T-helper 22 cell (primary cell): ENCODE results near the gene RAB17.

Experiments
- DNase-seq: peaks from one replicate; pipeline ENCODE4 v3.0.0-alpha.2; 2020; ENCODE audit warnings: low read depth

Gene RAB17

GRCh38 chr2:237590272-237591140 lies at the start of gene RAB17:
Gene RAB17 (minus strand): TSS chr2:237590734. CDS start chr2:237586154, 4,580 bp downstream.
- no peak for DNase-seq

- DNase-seq: no peak
These were observed 49.3 kb upstream of the RAB17 start for GRCh38 chr2:237639836-237640220.

- no peak for DNase-seq
These were observed 48.7 kb upstream of the RAB17 start for GRCh38 chr2:237639052-237639835.

- no peak for DNase-seq
These were observed 47.6 kb upstream of the RAB17 start for GRCh38 chr2:237638176-237638575.

- DNase-seq: no peak
These were observed 47.0 kb upstream of the RAB17 start for GRCh38 chr2:237637429-237638135.

GRCh38 chr2:237636578-237636977 lies 46.0 kb upstream of the RAB17 start:
- DNase-seq: no peak

- no peak for DNase-seq
These were observed 42.6 kb upstream of the RAB17 start for GRCh38 chr2:237633061-237633561.

GRCh38 chr2:237631801-237632585 lies 41.5 kb upstream of the RAB17 start:
- no peak for DNase-seq

GRCh38 chr2:237631007-237631785 lies 40.7 kb upstream of the RAB17 start:
- no peak for DNase-seq

- DNase-seq: no peak
These were observed 39.9 kb upstream of the RAB17 start for GRCh38 chr2:237630216-237631000.

- no peak for DNase-seq
These were observed 39.2 kb upstream of the RAB17 start for GRCh38 chr2:237629739-237630138.

- no peak for DNase-seq
These were observed 38.6 kb upstream of the RAB17 start for GRCh38 chr2:237629188-237629534.

- DNase-seq: no peak
These were observed 38.0 kb upstream of the RAB17 start for GRCh38 chr2:237628247-237629187.

- no peak for DNase-seq
These were observed 37.1 kb upstream of the RAB17 start, which contains the start of gene LRRFIP1 for GRCh38 chr2:237627441-237628246. Gene LRRFIP1 (plus strand): TSS chr2:237627587. CDS start chr2:237627645, 58 bp downstream.

GRCh38 chr2:237626813-237627440 lies 36.4 kb upstream of the RAB17 start:
- DNase-seq: no peak

- DNase-seq: no peak
These were observed 35.2 kb upstream of the RAB17 start for GRCh38 chr2:237625777-237626176.

GRCh38 chr2:237625216-237625705 lies 34.7 kb upstream of the RAB17 start:
- DNase-seq: no peak
